Endothelial cell of umbilical vein (primary cell): ENCODE measurements around the gene USP34. TPM values are rescaled to one million over a fixed set of nuclear protein-coding genes. Genes with fewer than 3 reads are reported as not detected.

Experiments used
- BruUV-seq: library from RNA; stranded (reverse); fragments of 400-500 nt; replicated peaks from 2 replicates; lab custom pipeline; 2021; lab: Mats Ljungman, UMichigan
- CTCF ChIA-PET: fragments of 300-600, 350-600 bp; sonication (Branson Sonifier 250); formaldehyde crosslinking; loops from one replicate; lab custom pipeline; 2021; ENCODE audit warnings: antibody characterized with exemption, inconsistent platforms; lab: Charles Lee
- POLR2A ChIA-PET: fragments of 300-600, 350-600 bp; sonication (Branson Sonifier 250); formaldehyde crosslinking; loops from one replicate; lab custom pipeline; 2021; ENCODE audit warnings: antibody characterized with exemption, inconsistent platforms; lab: Charles Lee
- DNase-seq: peaks from one replicate; pipeline ENCODE4 v3.0.0-alpha.2; 2011; ENCODE audit warnings: low read depth, low spot score
- FAIRE-seq: peaks from 2 replicates; lab custom pipeline; 2011; peaks lifted over from hg19 to GRCh38; lab: Jason Lieb, UNC
- H2AFZ ChIP-seq: 2 replicates; pipeline ENCODE4 v1.6.0; 2012; ENCODE audit warnings: low read depth, low read length, control low read depth, inconsistent platforms
- H3K27ac ChIP-seq: 2 replicates; pipeline ENCODE4 v1.5.1; 2011; ENCODE audit warnings: low read depth, mild to moderate bottlenecking, control low read depth, low read length, moderate library complexity; ENCODE audit not compliant: insufficient read depth
- H3K27me3 ChIP-seq, 2 experiments: 2 replicates each; pipeline versions ENCODE4 v1.6.0 to v1.6.1; 2011; ENCODE audit warnings: low read length in 2 of 2, mixed read lengths in 1 of 2; ENCODE audit not compliant: control insufficient read depth in 2 of 2, insufficient read depth in 2 of 2
- H3K36me3 ChIP-seq, 2 experiments: 2 replicates in 1 of 2; 3 replicates in 1 of 2; pipeline ENCODE4 v1.5.1; 2011; ENCODE audit warnings: low read length in 2 of 2, mild to moderate bottlenecking in 1 of 2, moderate library complexity in 1 of 2; ENCODE audit not compliant: control insufficient read depth in 2 of 2, insufficient read depth in 2 of 2; ENCODE audit errors: extremely low read depth in 1 of 2
- H3K4me1 ChIP-seq: 3 replicates; pipeline ENCODE4 v1.5.1; 2011; ENCODE audit warnings: mild to moderate bottlenecking, low read length; ENCODE audit not compliant: control insufficient read depth, insufficient read depth; ENCODE audit errors: extremely low read depth
- H3K4me2 ChIP-seq: 2 replicates; pipeline ENCODE4 v1.6.1; 2011; ENCODE audit warnings: low read length, control low read depth, mixed read lengths; ENCODE audit not compliant: insufficient read depth
- H3K4me3 ChIP-seq, 3 experiments: fragments of 200-600 bp in 1 of 3; sonication (generic), shearing (Covaris generic) in 1 of 3; replicated peaks in 1 of 3; 2 replicates each; pipeline ENCODE4 v1.5.1; 2011 to 2016; ENCODE audit warnings: control low read depth in 3 of 3, low read length in 3 of 3, mild to moderate bottlenecking in 2 of 3, inconsistent platforms in 1 of 3, low read depth in 1 of 3, moderate library complexity in 1 of 3; ENCODE audit not compliant: insufficient read depth in 1 of 3
- H3K79me2 ChIP-seq: 2 replicates; pipeline ENCODE4 v1.6.0; 2012; ENCODE audit warnings: low read length, inconsistent platforms; ENCODE audit not compliant: control insufficient read depth, insufficient read depth
- H3K9ac ChIP-seq: replicated peaks from 2 replicates; pipeline ENCODE3; 2011; ENCODE audit warnings: low read length, control low read depth; ENCODE audit not compliant: insufficient read depth; ENCODE audit errors: extremely low read depth
- H3K9me1 ChIP-seq: replicated peaks from 3 replicates; pipeline ENCODE4 v1.6.0; 2011; ENCODE audit warnings: mild to moderate bottlenecking, low read length; ENCODE audit not compliant: control insufficient read depth, insufficient read depth; ENCODE audit errors: extremely low read depth
- H3K9me3 ChIP-seq: replicated peaks from 2 replicates; pipeline ENCODE4 v1.5.1; 2012; ENCODE audit warnings: low read length, inconsistent platforms; ENCODE audit not compliant: control insufficient read depth, insufficient read depth
- H4K20me1 ChIP-seq: replicated peaks from 2 replicates; pipeline ENCODE3; 2011; ENCODE audit warnings: mild to moderate bottlenecking, low read length; ENCODE audit not compliant: control insufficient read depth, insufficient read depth; ENCODE audit errors: extremely low read depth
- CTCF ChIP-seq, 2 donors: IDR thresholded peaks; 1 replicate in 1 of 2; 2 replicates in 1 of 2; pipeline ENCODE4 v1.5.1; 2011; ENCODE audit warnings: low read length in 2 of 2, mild to moderate bottlenecking in 2 of 2, moderate library complexity in 2 of 2, control low read depth in 1 of 2, inconsistent platforms in 1 of 2, low read depth in 1 of 2; ENCODE audit not compliant: insufficient read depth in 1 of 2; ENCODE audit errors: extremely low read depth in 1 of 2
- EZH2 ChIP-seq: IDR thresholded peaks from 2 replicates; pipeline ENCODE4 v1.6.1; 2012; ENCODE audit warnings: borderline replicate concordance, low read depth, mild to moderate bottlenecking, moderate library complexity, low read length, inconsistent platforms; ENCODE audit not compliant: severe bottlenecking
- FOS ChIP-seq: IDR thresholded peaks from 2 replicates; pipeline ENCODE4 v1.6.1; 2011; ENCODE audit warnings: mild to moderate bottlenecking, low read length, moderate library complexity, borderline replicate concordance; ENCODE audit not compliant: insufficient read depth
- GATA2 ChIP-seq: IDR thresholded peaks from 2 replicates; pipeline ENCODE4 v1.7.0; 2011; ENCODE audit warnings: low read depth, mild to moderate bottlenecking, moderate library complexity, mixed read lengths, low read length; ENCODE audit not compliant: insufficient read length, insufficient read depth
- MAX ChIP-seq: IDR thresholded peaks from 2 replicates; pipeline ENCODE4 v1.6.1; 2011; ENCODE audit not compliant: insufficient read depth, insufficient read length
- MYC ChIP-seq: IDR thresholded peaks from one replicate; pipeline ENCODE4 v1.6.1; 2011; ENCODE audit warnings: mild to moderate bottlenecking, low read depth, low read length
- POLR2A ChIP-seq: IDR thresholded peaks from 2 replicates; pipeline ENCODE4 v1.6.1; 2012; ENCODE audit warnings: low read depth, mild to moderate bottlenecking, control low read depth, low read length
- POLR2AphosphoS5 ChIP-seq: IDR thresholded peaks from 2 replicates; pipeline ENCODE4 v1.6.1; 2012; ENCODE audit warnings: low read depth, mild to moderate bottlenecking, control low read depth, low read length, moderate library complexity; ENCODE audit not compliant: insufficient read depth
- dilution Hi-C: fragments of 300-500 bp; cut with MboI; formaldehyde crosslinking; loops from one replicate; pipeline ENCODE4 v1.15.0; 2019; ENCODE audit warnings: low sequenced_read_pairs; ENCODE audit not compliant: extremely low pct_ligation_motif_present
- intact Hi-C: fragments of 100-400 bp; cut with micrococcal nuclease; formaldehyde crosslinking; loops from one replicate; pipeline ENCODE4 v1.10.0; 2022
- polyA plus RNA-seq, 4 experiments: library from polyadenylated mRNA; depleted of rRNA in 3 of 4; stranded (reverse) in 3 of 4; unstranded in 1 of 4; fragments of >200 nt; gene quantifications; 2 replicates each; pipeline versions ENCODE4 v1.2.1 to v1.2.3, GENCODE V29; 2011 to 2012; ENCODE audit warnings: missing spikeins in 1 of 4
- total RNA-seq: library from RNA; stranded (reverse); gene quantifications from 2 replicates; pipeline ENCODE4 v1.2.3, GENCODE V29; 2021

Gene USP34
- total and polyA plus RNA-seq, 2 donors (not counting 3 experiments of a cell fraction or from before 2014, with no cell fraction given), result 46.3 to 96.9 TPM

GRCh38 chr2:61249521-61250071, 221.3 kb downstream of the USP34 start:
- H3K27ac ChIP-seq, result no peak overlapping the region
- H3K4me2 ChIP-seq, result no peak overlapping the region
- peaks cover 11% of the 10 kb centered on the region for H3K4me1 ChIP-seq
- intact Hi-C loops, result no loop called here
- no peak for DNase-seq
- ChIA-PET POLR2A (no interaction called here), CTCF (no interaction called here)
- no peak overlapping the region for H3K4me3 ChIP-seq
- TF ChIP-seq GATA2, result no peak
- TF ChIP-seq POLR2AphosphoS5, result no peak
- no peak for TF ChIP-seq FOS
- no peak for TF ChIP-seq POLR2A
- no peak for TF ChIP-seq EZH2
- TF ChIP-seq MAX, result no peak
- TF ChIP-seq MYC, result no peak
- no peak for TF ChIP-seq CTCF (IDR thresholded peaks at IDR 0.05; ENCODE audit: extremely low read depth in 1 of 2, insufficient read depth in 1 of 2, low read depth in 1 of 2, low read length in 2 of 2)
- no peak overlapping the region for H2AFZ ChIP-seq
- no peaks in the 10 kb centered on the region for H4K20me1 ChIP-seq
- no peaks in the 10 kb centered on the region for H3K9me1 ChIP-seq
- H3K79me2 ChIP-seq, result no peaks in the 10 kb centered on the region
- BruUV-seq, result no TSS peak
- peaks cover 6 to 8% of the 10 kb centered on the region in 2 experiments for H3K36me3 ChIP-seq
- no peaks in the 10 kb centered on the region for H3K9me3 ChIP-seq
- dilution Hi-C loops, result no loop called here
- FAIRE-seq, result no peak
- no peaks in the 10 kb centered on the region for H3K27me3 ChIP-seq
- no peak overlapping the region for H3K9ac ChIP-seq
